Parathyroid adenoma (tissue), 2 donors: Measurements from ENCODE around the gene ZNF142.
A peak's percentile ranks its signal among the peaks of the same experiment; 100 is the strongest.

Source experiments
- H2AFZ ChIP-seq: fragments of 300-600 bp; sonication (generic); one replicate; pipeline ENCODE4 v1.7.0; 2017; ENCODE audit warnings: antibody characterized with exemption, mild to moderate bottlenecking
- H3K27ac ChIP-seq: fragments of 300-600 bp; sonication (generic); one replicate; pipeline ENCODE4 v1.7.0; 2017
- H3K27me3 ChIP-seq: fragments of 300-600 bp; sonication (generic); one replicate; pipeline ENCODE4 v1.7.0; 2017; ENCODE audit warnings: low read length; ENCODE audit not compliant: control insufficient read depth, insufficient read depth
- H3K36me3 ChIP-seq: fragments of 300-600 bp; sonication (generic); one replicate; pipeline ENCODE4 v1.7.0; 2017; ENCODE audit warnings: low read length; ENCODE audit not compliant: control insufficient read depth, insufficient read depth
- H3K4me1 ChIP-seq: fragments of 300-600 bp; sonication (generic); one replicate; pipeline ENCODE4 v1.7.0; 2017; ENCODE audit warnings: control low read depth
- H3K4me2 ChIP-seq: fragments of 300-600 bp; sonication (generic); one replicate; pipeline ENCODE4 v1.7.0; 2017; ENCODE audit warnings: low read length
- H3K4me3 ChIP-seq: fragments of 300-600 bp; sonication (generic); one replicate; pipeline ENCODE4 v1.7.0; 2017; ENCODE audit warnings: low read depth, low read length
- H3K79me2 ChIP-seq: fragments of 300-600 bp; sonication (generic); one replicate; pipeline ENCODE4 v1.7.0; 2017; ENCODE audit warnings: control low read depth
- H3K9ac ChIP-seq: fragments of 300-600 bp; sonication (generic); one replicate; pipeline ENCODE4 v1.7.0; 2017; ENCODE audit warnings: mild to moderate bottlenecking
- H3K9me3 ChIP-seq: fragments of 300-600 bp; sonication (generic); one replicate; pipeline ENCODE4 v1.7.0; 2017; ENCODE audit warnings: low read length; ENCODE audit not compliant: control insufficient read depth
- CTCF ChIP-seq: fragments of 300-600 bp; sonication (generic); IDR thresholded peaks from one replicate; pipeline ENCODE4 v1.7.0; 2017; ENCODE audit warnings: antibody characterized with exemption, mild to moderate bottlenecking
- donor health status: primary hyperparathyroidism.

Gene ZNF142

DNA sequence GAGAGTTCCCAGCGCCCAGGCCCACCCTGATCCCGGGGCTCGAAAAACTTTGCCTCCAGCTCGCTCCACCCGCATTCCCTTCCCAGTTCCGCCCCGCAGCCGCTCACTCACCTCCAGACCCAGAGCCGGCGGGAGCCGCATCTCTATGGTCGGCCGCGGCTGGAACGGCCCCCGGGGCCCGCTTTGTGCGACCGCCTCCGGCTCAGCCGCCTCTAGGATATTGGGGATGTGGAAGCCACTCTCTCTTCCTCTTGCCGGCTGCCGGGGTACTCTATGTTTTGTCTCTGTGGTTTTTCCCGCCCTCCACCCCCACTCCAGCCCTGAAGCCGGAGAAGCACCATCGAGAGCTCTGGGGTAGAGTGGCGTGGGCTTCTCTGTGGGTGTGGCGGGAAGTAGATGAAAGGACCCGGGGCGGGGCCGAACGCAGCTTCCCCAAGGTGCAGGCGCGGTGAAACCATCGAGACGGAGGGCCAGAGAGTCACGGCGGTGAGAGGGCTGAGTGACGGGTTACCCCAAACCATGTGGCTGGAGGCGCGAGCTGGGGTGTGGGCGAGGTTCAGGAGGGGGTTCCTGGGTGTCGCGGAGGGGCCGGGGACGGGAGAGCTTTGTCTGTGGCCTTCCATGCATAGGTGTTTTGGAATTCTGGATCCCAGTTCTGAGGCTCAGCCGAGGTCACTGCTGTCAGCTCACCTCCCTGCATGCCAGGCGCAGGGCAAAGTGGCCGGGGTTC lies at the start of gene ZNF142, which contains the start of gene BCS1L:
TSS of gene ZNF142 (minus strand) at position 366 of the 730 bp plus-strand sequence. CDS start 3,194 bp downstream, outside the sequence.
TSS of gene BCS1L (plus strand) at position 426 of the 730 bp plus-strand sequence. CDS start 1,305 bp downstream, outside the sequence.
- no peaks in the 10 kb centered on the region for H3K9me3 ChIP-seq
- H3K27me3 ChIP-seq = no peaks in the 10 kb centered on the region
- TF ChIP-seq CTCF = no peak
- H3K4me3 ChIP-seq = peak within 1 kb of the TSS; percentile 91
- no peaks in the 10 kb centered on the region for H3K36me3 ChIP-seq
- peak within 1 kb of the TSS; percentile 70 for H3K27ac ChIP-seq
- H3K4me2 ChIP-seq = peak within 1 kb of the TSS; percentile 98
- H3K9ac ChIP-seq = peak within 1 kb of the TSS; percentile 8
- peak within 1 kb of the TSS; percentile 91 for H2AFZ ChIP-seq
- H3K79me2 ChIP-seq = peaks cover 10% of the 10 kb centered on the region
- H3K4me1 ChIP-seq = peaks cover 6% of the 10 kb centered on the region

DNA sequence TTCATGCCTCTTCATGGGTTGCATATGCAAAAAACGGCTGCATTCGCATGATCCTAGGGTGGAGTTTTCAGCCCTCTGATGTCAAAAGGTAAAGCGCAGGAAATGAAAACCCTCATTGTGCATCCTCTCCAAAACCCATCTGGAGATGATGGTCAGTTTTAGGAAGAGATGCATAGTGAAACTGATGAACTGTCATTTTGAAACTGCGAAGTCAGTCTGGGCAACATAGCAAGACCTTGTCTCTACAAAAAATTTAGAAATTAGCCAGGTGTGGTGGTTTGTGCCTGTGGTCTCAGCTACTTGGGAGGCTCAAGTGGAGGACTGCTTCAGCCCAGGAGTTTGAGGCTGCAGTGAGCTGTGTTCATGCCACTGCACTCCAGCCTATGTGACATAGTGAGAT lies 48.7 kb upstream of the ZNF142 start:
- H3K79me2 ChIP-seq = peaks cover 7% of the 10 kb centered on the region
- no peak overlapping the region for H3K9ac ChIP-seq
- no peaks in the 10 kb centered on the region for H3K4me1 ChIP-seq
- no peak overlapping the region for H3K4me2 ChIP-seq
- H3K9me3 ChIP-seq = no peaks in the 10 kb centered on the region
- no peak overlapping the region for H3K4me3 ChIP-seq
- no peaks in the 10 kb centered on the region for H3K27me3 ChIP-seq
- H3K27ac ChIP-seq = no peak overlapping the region
- H3K36me3 ChIP-seq = no peaks in the 10 kb centered on the region
- H2AFZ ChIP-seq = no peak overlapping the region
- TF ChIP-seq CTCF = no peak

- no peak overlapping the region for H2AFZ ChIP-seq
- H3K36me3 ChIP-seq = no peaks in the 10 kb centered on the region
- no peak overlapping the region for H3K9ac ChIP-seq
- no peak overlapping the region for H3K4me3 ChIP-seq
- H3K4me1 ChIP-seq = no peaks in the 10 kb centered on the region
- no peak overlapping the region for H3K27ac ChIP-seq
- H3K9me3 ChIP-seq = no peaks in the 10 kb centered on the region
- H3K27me3 ChIP-seq = no peaks in the 10 kb centered on the region
- TF ChIP-seq CTCF = no peak
- no peak overlapping the region for H3K4me2 ChIP-seq
- no peaks in the 10 kb centered on the region for H3K79me2 ChIP-seq
Observed at GRCh38 chr2:218703341-218703740, 43.9 kb upstream of the ZNF142 start.

DNA sequence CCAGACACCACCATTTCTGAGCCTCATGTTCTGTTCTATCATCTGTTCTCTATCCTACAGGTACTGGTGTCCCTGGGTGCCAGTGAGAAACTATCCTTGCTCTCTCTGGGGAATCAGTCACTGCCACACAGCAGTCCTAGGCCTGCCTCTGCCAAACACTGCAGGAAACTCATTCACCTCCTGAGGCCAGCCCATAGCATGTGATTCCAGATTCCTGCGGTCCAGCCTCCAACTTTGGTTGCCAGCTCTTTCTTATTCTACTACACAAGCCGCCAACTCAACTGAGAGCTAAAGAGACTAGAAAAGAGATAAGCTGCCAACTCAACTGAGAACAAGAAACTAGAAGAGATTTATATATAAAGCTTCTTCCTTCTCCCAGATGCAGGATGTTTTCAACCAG lies 42.4 kb upstream of the ZNF142 start:
- H3K27ac ChIP-seq = no peak overlapping the region
- no peaks in the 10 kb centered on the region for H3K9me3 ChIP-seq
- H3K4me2 ChIP-seq = no peak overlapping the region
- H3K36me3 ChIP-seq = no peaks in the 10 kb centered on the region
- no peak for TF ChIP-seq CTCF
- no peaks in the 10 kb centered on the region for H3K4me1 ChIP-seq
- H3K9ac ChIP-seq = no peak overlapping the region
- H3K27me3 ChIP-seq = no peaks in the 10 kb centered on the region
- no peaks in the 10 kb centered on the region for H3K79me2 ChIP-seq
- no peak overlapping the region for H3K4me3 ChIP-seq
- H2AFZ ChIP-seq = no peak overlapping the region

DNA sequence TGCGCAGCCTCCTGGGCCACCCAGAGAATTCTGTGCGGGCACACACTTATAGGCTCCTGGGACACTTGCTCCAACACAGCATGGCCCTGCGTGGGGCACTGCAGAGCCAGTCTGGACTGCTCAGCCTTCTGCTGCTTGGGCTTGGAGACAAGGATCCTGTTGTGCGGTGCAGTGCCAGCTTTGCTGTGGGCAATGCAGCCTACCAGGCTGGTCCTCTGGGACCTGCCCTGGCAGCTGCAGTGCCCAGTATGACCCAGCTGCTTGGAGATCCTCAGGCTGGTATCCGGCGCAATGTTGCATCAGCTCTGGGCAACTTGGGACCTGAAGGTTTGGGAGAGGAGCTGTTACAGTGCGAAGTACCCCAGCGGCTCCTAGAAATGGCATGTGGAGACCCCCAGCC lies 39.5 kb upstream of the ZNF142 start:
- Histone ChIP-seq H3K4me2 (no peak overlapping the region), H3K27ac (no peak overlapping the region), H3K79me2 (no peaks in the 10 kb centered on the region), H3K4me3 (no peak overlapping the region), H3K27me3 (no peaks in the 10 kb centered on the region), H3K36me3 (no peaks in the 10 kb centered on the region), H2AFZ (no peak overlapping the region), H3K4me1 (no peaks in the 10 kb centered on the region), H3K9ac (no peak overlapping the region), H3K9me3 (no peaks in the 10 kb centered on the region)
- TF ChIP-seq CTCF = no peak
